Measurements from ENCODE around the gene ERI3.

DNA sequence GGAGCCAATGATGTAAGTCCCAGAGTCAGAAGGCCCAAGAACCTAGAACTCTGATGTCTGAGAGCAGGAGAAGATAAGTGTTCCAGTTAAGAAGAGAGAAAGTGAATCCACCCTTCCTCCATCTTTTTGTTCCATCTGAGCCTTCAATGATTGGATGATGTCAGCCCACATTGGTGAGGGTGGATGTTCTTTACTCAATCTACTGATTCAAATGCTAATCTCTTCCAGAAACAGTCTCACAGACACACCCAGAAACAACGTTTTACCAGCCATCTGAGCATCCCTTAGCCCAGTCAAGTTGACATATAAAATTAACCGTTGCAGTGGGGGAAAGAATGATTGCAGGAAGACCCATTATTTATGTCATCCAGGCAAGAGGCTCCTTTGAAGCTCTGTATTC lies 33.5 kb upstream of the ERI3 start:
- TF ChIP-seq, protein P1, sequence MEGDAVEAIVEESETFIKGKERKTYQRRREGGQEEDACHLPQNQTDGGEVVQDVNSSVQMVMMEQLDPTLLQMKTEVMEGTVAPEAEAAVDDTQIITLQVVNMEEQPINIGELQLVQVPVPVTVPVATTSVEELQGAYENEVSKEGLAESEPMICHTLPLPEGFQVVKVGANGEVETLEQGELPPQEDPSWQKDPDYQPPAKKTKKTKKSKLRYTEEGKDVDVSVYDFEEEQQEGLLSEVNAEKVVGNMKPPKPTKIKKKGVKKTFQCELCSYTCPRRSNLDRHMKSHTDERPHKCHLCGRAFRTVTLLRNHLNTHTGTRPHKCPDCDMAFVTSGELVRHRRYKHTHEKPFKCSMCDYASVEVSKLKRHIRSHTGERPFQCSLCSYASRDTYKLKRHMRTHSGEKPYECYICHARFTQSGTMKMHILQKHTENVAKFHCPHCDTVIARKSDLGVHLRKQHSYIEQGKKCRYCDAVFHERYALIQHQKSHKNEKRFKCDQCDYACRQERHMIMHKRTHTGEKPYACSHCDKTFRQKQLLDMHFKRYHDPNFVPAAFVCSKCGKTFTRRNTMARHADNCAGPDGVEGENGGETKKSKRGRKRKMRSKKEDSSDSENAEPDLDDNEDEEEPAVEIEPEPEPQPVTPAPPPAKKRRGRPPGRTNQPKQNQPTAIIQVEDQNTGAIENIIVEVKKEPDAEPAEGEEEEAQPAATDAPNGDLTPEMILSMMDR (conservative IDR thresholded peaks at IDR 0.05; ENCODE audit: low read depth, low read length), result no peak
- TF ChIP-seq POLR2A (IDR thresholded peaks at IDR 0.05; ENCODE audit: low read depth, low read length) (no peak), USF2 (IDR thresholded peaks at IDR 0.05; ENCODE audit: low read depth, low read length) (no peak), RAD21 (IDR thresholded peaks at IDR 0.05; ENCODE audit: low read length) (no peak), MAFK (IDR thresholded peaks at IDR 0.05; ENCODE audit: low read depth, low read length) (no peak), CHD1 (IDR thresholded peaks at IDR 0.05; ENCODE audit: low read depth, low read length) (no peak), RCOR1 (IDR thresholded peaks at IDR 0.05; ENCODE audit: insufficient replicate concordance, low read length) (no peak), FOS (IDR thresholded peaks at IDR 0.05; ENCODE audit: low read depth, low read length) (no peak), CEBPB (IDR thresholded peaks at IDR 0.05; ENCODE audit: low read depth, low read length) (no peak)

Data from IMR-90 (cell line).